HL-60/S4 (cell line): Measurements from ENCODE around the gene INSL3.

Experiments
- in situ Hi-C: fragments of 300-500 bp; cut with MboI; formaldehyde crosslinking; loops from 2 replicates; pipeline ENCODE4 v1.14.3; 2022; ENCODE audit warnings: low sequenced_read_pairs

The INSL3 gene

GRCh38 chr19:17847538-17848366, 26.4 kb upstream of the INSL3 start, which contains the start of gene JAK3:
TSS of gene JAK3 (minus strand) at chr19:17847982. CDS start at chr19:17844417, 3,565 bp downstream.
- in situ Hi-C loops: no loop called here

GRCh38 chr19:17846146-17846545, 24.8 kb upstream of the INSL3 start:
- in situ Hi-C loops: no loop called here

GRCh38 chr19:17843908-17844490, 22.7 kb upstream of the INSL3 start:
- in situ Hi-C loops: no loop called here

GRCh38 chr19:17843292-17843827, 22.0 kb upstream of the INSL3 start:
- in situ Hi-C loops: no loop called here

GRCh38 chr19:17842663-17843291, 21.5 kb upstream of the INSL3 start:
- in situ Hi-C loops: no loop called here

- in situ Hi-C loops: no loop called here
Measured at GRCh38 chr19:17841810-17842662, 20.7 kb upstream of the INSL3 start.

- in situ Hi-C loops: no loop called here
Measured at GRCh38 chr19:17841371-17841809, 20.1 kb upstream of the INSL3 start.

- in situ Hi-C loops: no loop called here
Measured at GRCh38 chr19:17840019-17840418, 18.7 kb upstream of the INSL3 start.

- in situ Hi-C loops: no loop called here
Measured at GRCh38 chr19:17837972-17838371, 16.7 kb upstream of the INSL3 start.

GRCh38 chr19:17836530-17836929, 15.2 kb upstream of the INSL3 start:
- in situ Hi-C loops: no loop called here

GRCh38 chr19:17835182-17836006, 14.1 kb upstream of the INSL3 start:
- in situ Hi-C loops: no loop called here

- in situ Hi-C loops: no loop called here
Measured at GRCh38 chr19:17834350-17835181, 13.2 kb upstream of the INSL3 start.

- in situ Hi-C loops: no loop called here
Measured at GRCh38 chr19:17832443-17833208, 11.3 kb upstream of the INSL3 start.

- in situ Hi-C loops: no loop called here
Measured at GRCh38 chr19:17831419-17831888, 10.1 kb upstream of the INSL3 start.

- in situ Hi-C loops: no loop called here
Measured at GRCh38 chr19:17830567-17831418, 9.5 kb upstream of the INSL3 start.

GRCh38 chr19:17829855-17830566, 8.7 kb upstream of the INSL3 start:
- in situ Hi-C loops: no loop called here
